ENCODE data around the gene CASS4.

GRCh38 chr20:56488566-56488965 is 76.5 kb downstream of the CASS4 start:
- TF ChIP-seq CTCF (IDR thresholded peaks at IDR 0.05), result no peak
- TF ChIP-seq POLR2A (IDR thresholded peaks at IDR 0.05), result no peak
- no peak for TF ChIP-seq EP300 (IDR thresholded peaks at IDR 0.05; ENCODE audit: low read depth)
- TF ChIP-seq POLR2AphosphoS5 (IDR thresholded peaks at IDR 0.05), result no peak

All from transverse colon (tissue), 4 donors.